Measurements from ENCODE around the gene CD22.
A peak's percentile ranks its signal among the peaks of the same experiment; 100 is the strongest.

Gene CD22

GRCh38 chr19:35294859-35295791, 33.9 kb upstream of the CD22 start:
- no peaks in the 10 kb centered on the region for H3K36me3 ChIP-seq

GRCh38 chr19:35295792-35296462, 33.1 kb upstream of the CD22 start:
- Histone ChIP-seq H3K27me3 (no peaks in the 10 kb centered on the region), H3K36me3 (no peaks in the 10 kb centered on the region), H3K27ac (peak overlapping the region; percentile 74), H3K4me1 (peaks cover 75% of the 10 kb centered on the region), H3K4me2 (peak overlapping the region; percentile 77), H3K9me3 (no peaks in the 10 kb centered on the region), H3K4me3 (peak overlapping the region; percentile 3; the same call in 1 of the 2 replicates), H4K20me1 (no peaks in the 10 kb centered on the region), H3K9ac (peak overlapping the region; percentile 40; the same call in 1 of the 2 replicates)
- TF ChIP-seq Cebpa-rat (IDR thresholded peaks at IDR 0.05), result no peak

More at GRCh38 chr19:35294859-35295791, 33.9 kb upstream of the CD22 start:
- peak overlapping the region; percentile 40; the same call in 1 of the 2 replicates for H3K9ac ChIP-seq
- H3K4me3 ChIP-seq, result no peak overlapping the region
- H3K4me2 ChIP-seq, result peak overlapping the region; percentile 77
- no peaks in the 10 kb centered on the region for H3K27me3 ChIP-seq
- H3K27ac ChIP-seq, result peak overlapping the region; percentile 74
- H3K4me1 ChIP-seq, result peaks cover 76% of the 10 kb centered on the region
- no peaks in the 10 kb centered on the region for H3K9me3 ChIP-seq
- no peak for TF ChIP-seq Cebpa-rat (IDR thresholded peaks at IDR 0.05)
- H4K20me1 ChIP-seq, result no peaks in the 10 kb centered on the region

- Histone ChIP-seq H3K27me3 (no peaks in the 10 kb centered on the region), H3K27ac (peak overlapping the region; percentile 74; the same call in 1 of the 2 replicates), H4K20me1 (no peaks in the 10 kb centered on the region), H3K4me3 (no peak overlapping the region), H3K9ac (no peak overlapping the region), H3K4me1 (peaks cover 66% of the 10 kb centered on the region), H3K36me3 (no peaks in the 10 kb centered on the region), H3K9me3 (no peaks in the 10 kb centered on the region), H3K4me2 (peak overlapping the region; percentile 77)
- TF ChIP-seq Cebpa-rat (IDR thresholded peaks at IDR 0.05), result no peak
Observed at GRCh38 chr19:35296644-35297514, 32.1 kb upstream of the CD22 start.

GRCh38 chr19:35297515-35297848, 31.5 kb upstream of the CD22 start:
- Histone ChIP-seq H3K9ac (no peak overlapping the region), H3K4me2 (peak overlapping the region; percentile 77), H3K9me3 (no peaks in the 10 kb centered on the region), H3K36me3 (no peaks in the 10 kb centered on the region), H3K27me3 (no peaks in the 10 kb centered on the region), H3K4me1 (peaks cover 60% of the 10 kb centered on the region), H3K27ac (peak overlapping the region; percentile 74; the same call in 1 of the 2 replicates), H3K4me3 (no peak overlapping the region), H4K20me1 (no peaks in the 10 kb centered on the region)
- TF ChIP-seq Cebpa-rat (IDR thresholded peaks at IDR 0.05), result no peak

GRCh38 chr19:35297922-35298321, 31.1 kb upstream of the CD22 start:
- Histone ChIP-seq H3K4me3 (no peak overlapping the region), H3K27ac (peak overlapping the region; percentile 74), H3K9me3 (no peaks in the 10 kb centered on the region), H3K4me2 (peak overlapping the region; percentile 77; the same call in 1 of the 2 replicates), H3K36me3 (no peaks in the 10 kb centered on the region), H4K20me1 (no peaks in the 10 kb centered on the region), H3K27me3 (no peaks in the 10 kb centered on the region), H3K9ac (no peak overlapping the region), H3K4me1 (peaks cover 60% of the 10 kb centered on the region)
- TF ChIP-seq Cebpa-rat (IDR thresholded peaks at IDR 0.05), result no peak

GRCh38 chr19:35298561-35298972, 30.4 kb upstream of the CD22 start:
- Histone ChIP-seq H4K20me1 (no peaks in the 10 kb centered on the region), H3K4me3 (no peak overlapping the region), H3K27ac (peak overlapping the region; percentile 74; the same call in 1 of the 2 replicates), H3K4me1 (peaks cover 60% of the 10 kb centered on the region), H3K36me3 (no peaks in the 10 kb centered on the region), H3K9ac (no peak overlapping the region), H3K27me3 (no peaks in the 10 kb centered on the region), H3K4me2 (peak overlapping the region; percentile 77; the same call in 1 of the 2 replicates), H3K9me3 (no peaks in the 10 kb centered on the region)
- no peak for TF ChIP-seq Cebpa-rat (IDR thresholded peaks at IDR 0.05)

- no peak for TF ChIP-seq Cebpa-rat (IDR thresholded peaks at IDR 0.05)
- no peak overlapping the region for H3K4me2 ChIP-seq
- H4K20me1 ChIP-seq, result no peaks in the 10 kb centered on the region
- no peaks in the 10 kb centered on the region for H3K27me3 ChIP-seq
- no peak overlapping the region for H3K27ac ChIP-seq
- H3K4me3 ChIP-seq, result no peak overlapping the region
- H3K9me3 ChIP-seq, result no peaks in the 10 kb centered on the region
- no peaks in the 10 kb centered on the region for H3K36me3 ChIP-seq
- H3K4me1 ChIP-seq, result peaks cover 60% of the 10 kb centered on the region
- H3K9ac ChIP-seq, result no peak overlapping the region
Observed at GRCh38 chr19:35299523-35300338, 29.3 kb upstream of the CD22 start.

GRCh38 chr19:35300339-35300649, 28.7 kb upstream of the CD22 start:
- H3K4me3 ChIP-seq, result no peak overlapping the region

GRCh38 chr19:35301961-35302360, 27.0 kb upstream of the CD22 start:
- H3K4me3 ChIP-seq, result no peak overlapping the region
- peaks cover 59% of the 10 kb centered on the region for H3K4me1 ChIP-seq
- H3K9ac ChIP-seq, result no peak overlapping the region
- no peaks in the 10 kb centered on the region for H3K36me3 ChIP-seq
- no peaks in the 10 kb centered on the region for H4K20me1 ChIP-seq
- H3K27ac ChIP-seq, result no peak overlapping the region
- TF ChIP-seq Cebpa-rat (IDR thresholded peaks at IDR 0.05), result no peak
- H3K4me2 ChIP-seq, result no peak overlapping the region
- H3K9me3 ChIP-seq, result no peaks in the 10 kb centered on the region
- H3K27me3 ChIP-seq, result no peaks in the 10 kb centered on the region

More at GRCh38 chr19:35300339-35300649, 28.7 kb upstream of the CD22 start:
- H3K27ac ChIP-seq, result no peak overlapping the region
- no peaks in the 10 kb centered on the region for H3K9me3 ChIP-seq
- no peaks in the 10 kb centered on the region for H4K20me1 ChIP-seq
- H3K36me3 ChIP-seq, result no peaks in the 10 kb centered on the region
- no peak overlapping the region for H3K4me2 ChIP-seq
- H3K9ac ChIP-seq, result no peak overlapping the region
- peaks cover 60% of the 10 kb centered on the region for H3K4me1 ChIP-seq
- TF ChIP-seq Cebpa-rat (IDR thresholded peaks at IDR 0.05), result no peak
- no peaks in the 10 kb centered on the region for H3K27me3 ChIP-seq
